SK-N-SH (cell line): ENCODE results near the gene FAM219B. TPM values are rescaled to one million over a fixed set of nuclear protein-coding genes. Genes with fewer than 3 reads are reported as not detected.
A peak's percentile ranks its signal among the peaks of the same experiment; 100 is the strongest.
"Not testable (repeated sequence)": the region's sequence is repeated elsewhere in the genome, so short reads cannot be mapped to it uniquely, and the experiment has no call there.

Experiments used
- CTCF ChIA-PET: fragments of 300-600, 350-600 bp; formaldehyde crosslinking; extraction: SDS; loops from one replicate; lab custom pipeline; 2021; lab: Yijun Ruan, JAX
- POLR2A ChIA-PET: fragments of 350-600 bp; sonication (Branson Sonifier 250); formaldehyde crosslinking; extraction: SDS; loops from one replicate; lab custom pipeline; 2020; ENCODE audit warnings: antibody characterized with exemption, inconsistent platforms; lab: Yijun Ruan, JAX
- DNase-seq: peaks from one replicate; pipeline ENCODE4 v3.0.0; 2012
- H2AFZ ChIP-seq: fragments of 200-600 bp; sonication (generic); 2 replicates; pipeline ENCODE4 v1.8.1; 2016; ENCODE audit warnings: antibody characterized with exemption, mild to moderate bottlenecking, low read depth
- H3F3A ChIP-seq: fragments of 200-600 bp; sonication (generic); replicated peaks from 2 replicates; pipeline ENCODE3; 2016; ENCODE audit warnings: antibody characterized with exemption, mild to moderate bottlenecking; ENCODE audit not compliant: insufficient read depth
- H3K27ac ChIP-seq, 2 experiments: fragments of 200-500 bp in 1 of 2; fragments of 200-600 bp in 1 of 2; sonication (Bioruptor generic) in 1 of 2; sonication (generic), shearing (Covaris generic) in 1 of 2; 2 replicates each; pipeline versions ENCODE4 v1.5.1 to v1.6.1; 2014 to 2016; ENCODE audit warnings: low read depth in 2 of 2, inconsistent platforms in 1 of 2, low read length in 1 of 2, mild to moderate bottlenecking in 1 of 2, mixed read lengths in 1 of 2
- H3K27me3 ChIP-seq: fragments of 200-600 bp; sonication (generic), shearing (Covaris generic); 2 replicates; pipeline ENCODE4 v1.6.1; 2016; ENCODE audit warnings: mixed run types; ENCODE audit not compliant: insufficient read depth
- H3K36me3 ChIP-seq, 2 experiments: fragments of 200-500 bp in 1 of 2; fragments of 200-600 bp in 1 of 2; sonication (Bioruptor generic) in 1 of 2; sonication (generic) in 1 of 2; replicated peaks in 1 of 2; 2 replicates each; pipeline versions ENCODE3 to v1.5.1; 2014 to 2016; ENCODE audit warnings: low read length in 1 of 2, mild to moderate bottlenecking in 1 of 2; ENCODE audit not compliant: insufficient read depth in 2 of 2, control insufficient read depth in 1 of 2
- H3K4me1 ChIP-seq, 2 experiments: fragments of 200-500 bp in 1 of 2; fragments of 200-600 bp in 1 of 2; sonication (Bioruptor generic) in 1 of 2; sonication (generic), shearing (Covaris generic) in 1 of 2; 2 replicates each; pipeline versions ENCODE4 v1.5.1 to v1.6.1; 2014 to 2016; ENCODE audit warnings: low read depth in 1 of 2, low read length in 1 of 2, mixed run types in 1 of 2; ENCODE audit not compliant: insufficient read depth in 2 of 2, control insufficient read depth in 1 of 2
- H3K4me2 ChIP-seq: fragments of 200-600 bp; sonication (generic), shearing (Covaris generic); 2 replicates; pipeline ENCODE4 v1.6.1; 2017; ENCODE audit warnings: mixed run types
- H3K4me3 ChIP-seq, 2 experiments: fragments of 200-500 bp in 1 of 2; fragments of 200-600 bp in 1 of 2; sonication (Bioruptor generic) in 1 of 2; sonication (generic), shearing (Covaris generic) in 1 of 2; 2 replicates each; pipeline versions ENCODE4 v1.5.1 to v1.8.1; 2014 to 2016; ENCODE audit warnings: low read depth in 2 of 2, inconsistent platforms in 1 of 2, low read length in 1 of 2, mild to moderate bottlenecking in 1 of 2, mixed read lengths in 1 of 2, moderate library complexity in 1 of 2
- H3K79me2 ChIP-seq: fragments of 200-600 bp; sonication (generic); 2 replicates; pipeline ENCODE4 v1.8.1; 2017; ENCODE audit warnings: mild to moderate bottlenecking; ENCODE audit not compliant: insufficient read depth
- H3K9ac ChIP-seq: fragments of 200-600 bp; sonication (generic); 2 replicates; pipeline ENCODE4 v1.6.1; 2017; ENCODE audit warnings: mixed run types
- H3K9me2 ChIP-seq: fragments of 200-600 bp; sonication (generic); 2 replicates; pipeline ENCODE4 v1.6.1; 2017; ENCODE audit warnings: mixed run types
- H3K9me3 ChIP-seq: fragments of 200-600 bp; sonication (generic); 2 replicates; pipeline ENCODE4 v1.6.1; 2017; ENCODE audit warnings: mixed run types, mild to moderate bottlenecking, moderate library complexity
- H4K20me1 ChIP-seq: fragments of 200-600 bp; sonication (generic); 2 replicates; pipeline ENCODE4 v1.6.1; 2017; ENCODE audit warnings: mild to moderate bottlenecking, mixed run types; ENCODE audit not compliant: insufficient read depth
- CHD2 ChIP-seq: fragments of 150-350 bp; IDR thresholded peaks from 2 replicates; pipeline ENCODE4 v1.6.1; 2018; ENCODE audit warnings: low read length; ENCODE audit not compliant: partially characterized antibody
- ELF1 ChIP-seq: IDR thresholded peaks from 2 replicates; pipeline ENCODE4 v1.4.0; 2012
- FOXJ3 ChIP-seq: sonication (generic); formaldehyde crosslinking; IDR thresholded peaks from 2 replicates; pipeline ENCODE4 v1.5.1; 2020; ENCODE audit warnings: mild to moderate bottlenecking, missing genetic modification reagents
- MAX ChIP-seq: IDR thresholded peaks from 2 replicates; pipeline ENCODE4 v1.4.0; 2012; ENCODE audit warnings: low read depth
- MEF2A ChIP-seq: IDR thresholded peaks from 2 replicates; pipeline ENCODE4 v1.4.0; 2012; ENCODE audit warnings: low read depth, borderline replicate concordance
- MXI1 ChIP-seq: IDR thresholded peaks from 2 replicates; pipeline ENCODE4 v1.6.1; 2012; ENCODE audit warnings: mild to moderate bottlenecking, low read depth, low read length, improper control_type of control experiment
- NFIC ChIP-seq: IDR thresholded peaks from 2 replicates; pipeline ENCODE4 v1.4.0; 2012; ENCODE audit warnings: borderline replicate concordance
- NRF1 ChIP-seq: IDR thresholded peaks from 2 replicates; pipeline ENCODE4 v1.6.1; 2012; ENCODE audit warnings: low read depth, mild to moderate bottlenecking, low read length
- TAF1 ChIP-seq: IDR thresholded peaks from 2 replicates; pipeline ENCODE4 v1.6.1; 2012; ENCODE audit warnings: low read depth, mild to moderate bottlenecking, low read length, moderate library complexity, borderline replicate concordance
- YY1 ChIP-seq: IDR thresholded peaks from 2 replicates; pipeline ENCODE4 v1.4.0; 2012; ENCODE audit warnings: low read depth, mild to moderate bottlenecking
- ZBTB33 ChIP-seq: IDR thresholded peaks from 2 replicates; pipeline ENCODE4 v1.4.0; 2012; ENCODE audit warnings: low read depth, borderline replicate concordance
- WGBS: methylation state at CpG from one replicate; pipeline ENCODE4 v1.1.6; 2017; ENCODE audit warnings: low lambda C conversion rate; 5-methylcytosine and 5-hydroxymethylcytosine counted together
- polyA plus RNA-seq, 3 experiments: library from polyadenylated mRNA; depleted of rRNA; stranded (reverse); fragments of >200 nt; gene quantifications; 2 replicates each; pipeline ENCODE4 v1.2.3, GENCODE V29; 2012

The FAM219B gene
- polyA plus RNA-seq, 1 of the 3 experiments (the other 2 are of a cell fraction), result 53.0 TPM

GRCh38 chr15:74937272-74937589, 30.6 kb upstream of the FAM219B start:
- Histone ChIP-seq H3K9ac (peak overlapping the region; percentile 93), H3K36me3 (peaks cover 0 to 7% of the 10 kb centered on the region in 2 experiments), H3K27ac (peak overlapping the region; percentile 86 to 89), H2AFZ (peak overlapping the region; percentile 97; the same call in 1 of the 2 replicates), H3K79me2 (peaks cover 55% of the 10 kb centered on the region), H3K4me3 (peak overlapping the region; percentile 72 to 90), H3K4me1 (0 out of 4 replicates have a peak, but pooled peaks cover 0 to 6% of the 10 kb centered on the region in 2 experiments), H3K9me2 (no peaks in the 10 kb centered on the region)
- CTCF ChIA-PET, result interaction anchor here (1.2 to 1.4 kb wide), 5 partner anchors 13 to 168 kb away, joined by 3 to 10 read pairs (median 7); partner anchors contain the start of gene RPP25
- 3% methylated on average over 18 of the region's 18 CpGs for WGBS
- TF ChIP-seq ZBTB33, result no peak
- no peak for TF ChIP-seq TAF1
- no peak for TF ChIP-seq ELF1
- TF ChIP-seq CHD2, result no peak
- no peak for TF ChIP-seq FOXJ3
- TF ChIP-seq MXI1, result no peak; the same call in 1 of the 2 replicates
- no peak for TF ChIP-seq MAX
- no peak for TF ChIP-seq NRF1
- TF ChIP-seq NFIC, result no peak
- TF ChIP-seq MEF2A, result no peak
- TF ChIP-seq YY1, result no peak
- TF ChIP-seq, all 33 proteins: peak for 0
- peak overlapping the region; percentile 94 for H3K4me2 ChIP-seq
- H4K20me1 ChIP-seq, result peaks cover 6% of the 10 kb centered on the region; the same call in 1 of the 2 replicates
- DNase-seq, result no peak
- H3K27me3 ChIP-seq, result no peaks in the 10 kb centered on the region
- H3F3A ChIP-seq, result peaks cover 10% of the 10 kb centered on the region
- no peaks in the 10 kb centered on the region for H3K9me3 ChIP-seq
- POLR2A ChIA-PET, result interaction anchor here (0.7 to 1.2 kb wide), 6 partner anchors 13 to 58 kb away, joined by 3 to 7 read pairs (median 5); partner anchors contain the start of genes MPI and SCAMP5

- H3K36me3 ChIP-seq, result peaks cover 0 to 19% of the 10 kb centered on the region in 2 experiments
- H3K4me2 ChIP-seq, H4K20me1 ChIP-seq, H3K27me3 ChIP-seq, H3K9me3 ChIP-seq, H2AFZ ChIP-seq, DNase-seq, H3K9me2 ChIP-seq, H3K4me3 ChIP-seq, H3F3A ChIP-seq, POLR2A ChIA-PET, H3K27ac ChIP-seq, H3K9ac ChIP-seq, H3K4me1 ChIP-seq: not testable (repeated sequence)
- 89% methylated on average over 3 of the region's 3 CpGs for WGBS
- H3K79me2 ChIP-seq, result peaks cover 74% of the 10 kb centered on the region
- CTCF ChIA-PET, result interaction anchor here (0.9 to 2.4 kb wide), 7 partner anchors 10 to 166 kb away, joined by 3 to 10 read pairs (median 4); no protein-coding TSS in a partner anchor
Measured at GRCh38 chr15:74935193-74935592, 28.5 kb upstream of the FAM219B start.
